Left renal cortex interstitium (tissue), 4 donors: ENCODE results near the gene TMEM178B. TPM values are rescaled to one million over a fixed set of nuclear protein-coding genes. Genes with fewer than 3 reads are reported as not detected.
"Not testable (repeated sequence)": the region's sequence is repeated elsewhere in the genome, so short reads cannot be mapped to it uniquely, and the experiment has no call there.

Experiments
- DNase-seq, 4 donors: peaks; one replicate each; pipeline ENCODE4 v3.0.0-alpha.2; 2013; ENCODE audit warnings: low read depth in 4 of 4, low spot score in 2 of 4, missing footprints in 1 of 4
- polyA plus RNA-seq, 4 donors: library from polyadenylated mRNA; unstranded; fragments of 120-200 nt; gene quantifications; one replicate each; pipeline ENCODE4 v1.2.1, GENCODE V29; 2013; ENCODE audit not compliant: insufficient read length in 4 of 4

The TMEM178B gene
- polyA plus RNA-seq, 4 donors, result 0.26 to 0.55 (median 0.34) TPM

- DNase-seq, result no peak
Measured at GRCh38 chr7:141073173-141073640, 657 bp upstream of the TMEM178B start.

- no peak for DNase-seq
Measured at GRCh38 chr7:141074162-141074991, 513 bp downstream of the TMEM178B start.

GRCh38 chr7:141074997-141075396 is 1.1 kb downstream of the TMEM178B start:
- no peak for DNase-seq

- no peak for DNase-seq
Measured at GRCh38 chr7:141076377-141076776, 2.5 kb downstream of the TMEM178B start.

- DNase-seq, result no peak
Measured at GRCh38 chr7:141079219-141079618, 5.4 kb downstream of the TMEM178B start.

- DNase-seq, result not testable (repeated sequence)
Measured at GRCh38 chr7:141089490-141089889, 15.6 kb downstream of the TMEM178B start.

GRCh38 chr7:141094336-141095070 is 20.6 kb downstream of the TMEM178B start:
- no peak for DNase-seq

GRCh38 chr7:141097430-141097829 is 23.6 kb downstream of the TMEM178B start:
- DNase-seq, result no peak

GRCh38 chr7:141102436-141102835 is 28.6 kb downstream of the TMEM178B start:
- DNase-seq, result no peak

GRCh38 chr7:141103847-141104429 is 30.1 kb downstream of the TMEM178B start:
- no peak for DNase-seq

- DNase-seq, result no peak
Measured at GRCh38 chr7:141113131-141113530, 39.3 kb downstream of the TMEM178B start.

GRCh38 chr7:141114029-141114664 is 40.3 kb downstream of the TMEM178B start:
- DNase-seq, result no peak

- no peak for DNase-seq
Measured at GRCh38 chr7:141115965-141116364, 42.1 kb downstream of the TMEM178B start.

GRCh38 chr7:141116661-141117060 is 42.8 kb downstream of the TMEM178B start:
- not testable (repeated sequence) for DNase-seq

GRCh38 chr7:141118767-141119166 is 44.9 kb downstream of the TMEM178B start:
- DNase-seq, result no peak

GRCh38 chr7:141119187-141119586 is 45.3 kb downstream of the TMEM178B start:
- no peak for DNase-seq

- no peak for DNase-seq
Measured at GRCh38 chr7:141122736-141123135, 48.9 kb downstream of the TMEM178B start.

- no peak for DNase-seq
Measured at GRCh38 chr7:141123522-141123921, 49.7 kb downstream of the TMEM178B start.

GRCh38 chr7:141126107-141126506 is 52.2 kb downstream of the TMEM178B start:
- DNase-seq, result no peak

GRCh38 chr7:141128506-141128905 is 54.6 kb downstream of the TMEM178B start:
- no peak for DNase-seq

GRCh38 chr7:141128931-141129330 is 55.1 kb downstream of the TMEM178B start:
- no peak for DNase-seq
